ENCODE results near the gene TTPAL.
A peak's percentile ranks its signal among the peaks of the same experiment; 100 is the strongest.

TTPAL gene

DNA sequence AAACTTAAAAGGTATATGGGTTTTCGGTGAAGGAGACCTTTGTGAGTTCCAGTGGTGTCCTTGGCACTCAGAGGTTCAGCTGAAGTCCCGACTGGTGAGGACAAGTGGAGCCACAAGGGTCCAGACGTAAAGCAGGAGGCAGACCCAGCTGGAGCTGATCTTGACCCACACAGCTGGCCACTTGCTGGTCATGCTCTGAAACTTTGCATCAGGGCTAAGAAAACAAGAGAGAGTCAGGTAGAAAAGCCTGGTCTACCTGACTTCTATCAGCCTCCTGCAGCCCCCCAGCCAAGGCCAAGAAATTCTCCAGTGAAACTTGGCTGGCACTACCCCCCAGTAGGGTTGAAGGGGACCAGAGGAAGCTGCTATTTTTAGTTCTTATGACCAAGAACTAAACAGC lies 24.5 kb downstream of the TTPAL start:
- no peak for DNase-seq

DNA sequence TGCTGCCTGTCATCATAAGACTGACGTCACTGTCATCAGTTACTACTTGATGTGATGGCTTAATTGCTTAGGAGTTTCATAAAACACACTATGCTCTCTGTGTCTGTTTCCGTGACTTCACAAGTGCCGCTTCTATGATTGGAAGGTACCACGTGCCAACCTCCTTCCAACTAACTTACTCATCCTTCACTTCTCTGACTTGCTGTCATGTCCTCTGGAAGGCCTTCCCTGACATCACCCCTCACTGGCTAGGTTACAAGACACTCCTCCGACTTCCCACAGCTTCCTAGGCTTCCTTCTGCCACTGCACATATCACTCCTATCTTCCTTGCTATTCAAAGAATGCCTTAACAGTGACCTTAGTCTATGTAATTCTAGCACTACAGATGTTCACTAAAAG lies 25.8 kb downstream of the TTPAL start:
- DNase-seq: no peak

DNA sequence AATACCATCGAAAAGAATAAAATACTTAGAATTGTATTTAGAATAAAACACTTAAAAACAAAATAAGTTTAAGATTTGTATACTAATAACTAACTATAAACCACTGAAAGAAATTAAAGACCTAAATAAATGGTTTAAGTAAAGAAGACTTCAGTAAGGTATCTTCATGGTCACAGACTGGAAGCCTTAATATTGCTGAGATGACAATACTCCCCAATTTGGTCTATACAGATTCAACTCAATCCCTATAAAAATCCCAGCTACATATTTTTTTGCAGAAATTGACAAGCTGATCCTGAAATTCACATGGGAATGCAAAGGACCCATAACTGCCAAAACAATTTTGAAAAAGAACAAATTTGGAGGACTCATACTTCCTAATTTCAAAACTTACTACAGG lies 27.3 kb downstream of the TTPAL start:
- no peak for DNase-seq

DNA sequence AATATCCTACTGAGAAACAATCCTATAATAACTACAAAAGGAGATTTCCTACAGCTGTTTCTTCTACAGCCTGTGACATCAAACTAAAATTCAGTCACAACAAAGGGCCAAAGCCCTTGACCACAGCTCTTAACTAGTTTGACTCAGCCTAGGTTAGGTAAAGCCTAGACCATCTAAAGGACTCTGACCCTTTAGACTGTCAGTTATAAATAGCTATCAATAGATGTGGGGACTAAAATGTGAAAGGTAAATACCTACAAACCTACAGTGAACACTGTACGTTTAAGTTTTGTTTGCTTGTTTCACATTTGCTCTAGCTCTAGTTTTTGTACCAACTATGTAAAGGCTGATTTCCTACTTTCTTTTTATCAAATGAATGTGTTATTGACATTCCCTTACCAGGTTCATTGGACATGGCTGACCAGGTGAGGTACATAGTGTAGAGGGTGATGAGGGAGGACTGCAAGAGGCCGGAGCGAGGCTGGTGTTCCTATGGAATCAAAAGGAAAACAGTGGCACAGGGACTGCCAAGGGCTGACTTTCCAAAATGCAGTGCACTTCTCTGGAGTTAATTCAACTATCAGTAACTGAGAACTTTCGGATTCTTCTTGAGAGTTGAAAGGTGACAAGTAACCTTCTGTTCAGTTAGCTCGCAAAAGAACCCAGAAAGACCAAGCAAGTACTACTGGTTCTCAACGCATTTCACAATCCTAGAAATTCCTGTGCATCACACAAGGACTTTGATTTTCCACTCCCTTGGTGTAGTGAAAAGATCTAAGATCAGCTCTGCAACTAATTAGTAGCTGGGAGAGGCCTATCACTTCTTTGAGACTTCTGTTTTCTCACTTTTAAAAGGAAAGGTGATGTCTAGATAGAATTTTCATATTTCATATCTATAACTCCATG lies 29.0 kb downstream of the TTPAL start:
- no peak for DNase-seq

DNA sequence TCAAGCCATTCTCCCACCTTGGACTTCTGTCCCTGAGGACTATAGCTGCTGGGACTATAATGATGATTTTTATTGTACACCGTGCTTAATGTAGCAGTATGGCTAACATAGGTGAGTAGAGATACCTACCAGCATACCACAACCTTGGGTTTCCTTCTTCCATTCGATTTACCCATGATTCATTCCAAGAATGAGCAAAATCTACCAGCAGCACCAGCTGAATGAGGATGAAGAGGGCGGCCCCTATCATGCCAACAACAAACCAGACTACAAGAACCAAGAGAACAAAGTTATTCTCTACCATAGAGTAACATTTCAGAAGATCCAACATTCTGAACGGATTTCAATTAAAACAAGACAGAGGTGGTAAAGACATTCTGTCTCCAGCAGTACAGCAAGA lies 34.1 kb downstream of the TTPAL start:
- DNase-seq: no peak

DNA sequence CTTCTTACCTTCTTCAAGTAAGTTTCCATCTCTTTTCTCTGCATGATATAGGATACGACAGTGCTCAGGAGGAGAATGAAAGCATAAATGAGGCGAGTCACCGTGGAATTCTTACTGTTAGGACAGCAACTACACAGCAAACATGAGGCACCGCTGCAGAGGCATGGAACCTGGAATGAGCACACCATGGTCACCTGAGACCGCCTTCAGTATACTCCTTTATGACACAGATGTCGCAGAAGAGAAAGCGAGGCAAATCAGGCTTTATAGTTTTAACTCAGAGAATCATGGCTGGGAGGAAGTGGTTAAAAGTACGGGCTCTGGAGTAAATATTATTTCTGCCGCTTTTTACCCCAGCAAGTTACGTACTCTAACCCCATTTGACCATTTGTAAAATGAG lies 38.2 kb downstream of the TTPAL start:
- no peak for DNase-seq

DNA sequence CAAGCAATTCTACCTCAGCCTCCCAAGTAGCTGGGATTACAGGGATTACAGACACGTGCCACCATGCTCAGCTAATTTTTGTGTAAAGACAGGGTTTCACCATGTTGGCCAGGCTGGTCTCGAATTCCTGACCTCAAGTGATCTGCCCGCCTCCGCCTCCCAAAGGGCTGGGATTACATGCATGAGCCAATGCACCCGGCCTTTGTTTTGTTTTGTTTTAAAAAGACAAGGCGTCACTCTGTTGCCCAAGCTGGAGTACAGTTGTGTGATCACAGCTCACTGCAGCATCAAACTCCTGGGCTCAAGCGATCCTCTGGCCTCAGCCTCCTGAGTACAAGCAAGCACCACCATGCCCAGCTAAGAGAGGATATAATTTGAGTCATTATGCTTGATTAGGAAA lies 40.8 kb downstream of the TTPAL start:
- DNase-seq: no peak

DNA sequence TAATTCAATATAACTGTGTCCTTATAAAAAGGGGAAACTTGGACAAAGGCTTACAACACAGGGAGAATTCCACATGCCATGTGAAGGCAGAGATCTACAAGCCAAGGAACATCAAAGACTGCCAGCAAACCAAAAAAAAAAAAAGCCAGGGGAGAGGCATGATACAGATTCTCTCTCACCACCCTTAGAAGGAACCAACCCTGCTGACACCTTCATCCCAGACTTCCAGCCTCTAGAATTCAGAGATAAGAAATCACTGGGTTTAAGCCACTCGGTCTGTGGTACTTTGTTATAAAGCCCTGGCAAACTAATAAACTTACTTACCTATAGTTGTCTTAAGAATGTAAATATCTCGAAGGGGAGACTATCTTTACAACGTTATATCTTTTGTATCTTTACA lies 41.8 kb downstream of the TTPAL start:
- no peak for DNase-seq

DNA sequence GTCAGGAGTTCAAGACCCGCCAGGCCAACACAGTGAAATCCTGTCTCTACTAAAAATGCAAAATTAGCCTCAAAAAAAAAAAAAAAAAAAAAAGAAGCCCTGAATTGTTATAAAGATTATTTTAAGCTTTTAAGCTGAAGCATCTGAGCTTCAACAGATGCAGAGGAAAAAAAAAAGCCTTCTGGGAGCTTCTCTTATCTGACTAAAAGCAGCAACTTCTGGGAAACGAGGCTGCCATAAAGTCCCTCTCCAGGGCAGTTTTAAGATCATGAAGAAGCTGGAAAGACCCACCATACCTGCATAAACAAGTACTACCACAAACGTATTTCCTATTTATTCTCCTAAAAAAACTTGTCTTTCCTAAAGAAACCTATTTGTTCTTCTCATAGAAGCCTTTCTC lies 42.6 kb downstream of the TTPAL start:
- no peak for DNase-seq

DNA sequence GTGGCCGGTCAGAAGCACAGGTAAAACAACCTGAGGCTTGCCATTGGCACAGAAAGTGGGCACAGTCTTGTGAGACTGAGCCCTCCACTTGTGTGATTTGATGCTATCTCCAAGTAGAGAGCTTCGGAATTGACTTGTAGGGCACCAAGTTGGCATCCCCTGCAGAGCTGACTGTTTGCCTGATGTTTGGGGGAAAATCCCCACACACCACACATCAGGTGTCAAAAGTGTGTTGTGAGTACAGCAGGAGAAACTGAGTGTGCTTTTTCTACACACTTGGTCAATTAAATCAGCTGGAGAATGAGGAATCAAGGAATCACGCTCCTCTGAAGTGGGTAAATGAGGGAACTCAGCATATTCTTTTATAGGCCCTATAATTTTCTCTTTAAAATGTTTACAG lies 45.2 kb downstream of the TTPAL start:
- no peak for DNase-seq

DNA sequence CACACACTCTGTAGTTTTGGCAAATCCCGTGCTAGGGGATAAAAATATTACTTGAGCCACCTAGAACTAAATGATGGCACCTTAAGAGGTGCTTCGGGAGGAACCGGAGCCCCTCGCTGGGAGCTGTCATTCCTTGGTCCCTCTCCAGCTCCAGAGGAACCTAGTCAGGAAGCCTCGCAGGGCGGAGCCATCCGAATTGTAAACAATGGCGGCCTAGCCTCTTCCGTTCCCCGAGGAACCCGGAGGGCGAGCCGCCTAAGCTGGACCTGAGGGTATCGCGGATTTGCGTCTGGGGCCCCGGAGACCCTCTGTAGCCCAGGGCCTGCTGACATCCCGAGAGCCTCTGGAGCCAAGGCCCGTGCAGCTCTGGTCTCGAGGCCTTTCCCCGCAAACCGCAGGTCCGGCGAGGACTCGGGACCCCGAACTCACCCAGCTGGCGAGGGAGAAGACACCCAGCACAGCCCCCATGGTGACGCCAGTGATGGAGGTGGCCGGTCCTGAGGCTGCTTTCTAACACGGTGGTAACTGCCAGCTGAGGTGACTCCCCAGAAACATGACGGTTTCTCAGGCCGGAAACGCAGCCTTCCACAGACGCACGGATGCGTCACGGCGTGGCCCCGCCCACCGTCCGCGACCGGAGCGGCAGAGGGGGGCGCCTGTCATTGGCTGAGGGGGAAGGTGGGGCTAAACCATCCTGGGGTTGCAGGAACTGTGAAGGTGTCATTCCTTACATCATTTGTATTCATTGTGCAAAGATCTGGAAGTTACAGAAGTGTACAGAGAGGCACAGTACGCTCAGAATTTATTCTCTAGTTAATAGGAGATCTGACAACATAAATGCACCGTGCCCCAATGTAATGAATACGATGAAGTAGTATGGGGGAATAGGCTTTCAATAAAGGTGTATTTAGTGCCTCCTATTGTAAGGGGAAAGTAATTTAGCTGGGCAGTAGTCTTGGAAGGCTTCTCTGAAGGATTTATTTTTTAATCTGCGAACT lies 46.1 kb downstream of the TTPAL start, which contains the start of gene SERINC3:
Gene SERINC3 (minus strand): TSS at position 587 of the 998 bp plus-strand sequence. CDS start 119 bp downstream, at position 468.
- peak; percentile 77 for DNase-seq

DNA sequence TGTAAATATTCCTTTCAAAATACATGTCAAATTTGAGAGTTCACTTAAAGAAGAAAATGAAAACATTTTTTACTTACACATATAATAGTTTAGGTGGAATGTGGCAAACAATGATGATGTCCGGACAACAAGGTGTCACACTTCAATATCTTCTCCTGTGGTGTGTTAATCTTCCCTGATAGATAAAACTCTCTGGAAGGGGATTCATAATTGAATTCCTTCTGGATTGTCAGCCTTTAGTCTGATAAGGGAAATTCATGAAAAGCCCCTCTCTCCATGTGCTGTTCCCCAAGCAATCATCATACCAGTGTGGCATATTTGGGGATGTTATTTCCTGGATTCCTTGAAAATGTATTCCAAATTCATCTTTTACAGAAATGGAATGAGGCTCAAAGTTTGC lies 47.2 kb downstream of the TTPAL start:
- DNase-seq: no peak

DNA sequence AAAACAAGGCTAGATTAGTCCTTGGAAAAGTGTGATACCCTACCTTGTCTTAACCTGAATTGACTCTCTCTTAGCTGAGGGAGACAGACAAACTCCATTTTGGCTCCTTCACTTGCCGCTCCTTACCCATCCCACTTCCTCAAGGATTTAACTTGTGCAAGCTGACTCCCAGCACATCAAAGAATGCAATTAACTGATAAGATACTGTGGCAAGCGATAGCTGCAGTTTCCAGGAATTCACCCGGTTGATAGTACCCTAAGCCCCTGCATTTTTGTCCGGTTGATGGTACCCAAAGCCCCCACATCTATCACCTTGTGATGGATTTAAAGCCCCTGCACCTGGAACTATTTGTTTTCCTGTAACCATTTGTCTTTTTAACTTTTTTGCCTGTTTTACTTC lies 48.1 kb downstream of the TTPAL start:
- DNase-seq: no peak

DNA sequence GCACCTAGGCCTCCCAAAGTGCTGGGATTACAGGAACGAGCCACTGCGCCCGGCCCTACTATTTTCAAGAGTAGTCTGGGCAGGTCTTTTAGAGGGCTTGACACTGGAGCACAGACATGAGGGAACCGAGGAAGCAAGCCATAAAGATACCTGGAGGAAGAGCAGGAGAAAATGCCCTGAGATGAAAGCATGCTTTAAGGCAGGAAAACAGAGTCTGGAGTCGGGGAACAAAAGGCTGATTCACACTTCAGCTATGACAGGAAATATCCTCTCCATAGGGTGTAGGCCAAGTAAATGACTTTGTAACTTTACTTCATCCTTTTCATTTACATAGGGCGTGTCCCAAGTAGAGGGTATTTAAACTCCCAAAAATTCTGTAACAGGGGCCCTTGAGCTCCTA lies 50.5 kb downstream of the TTPAL start:
- no peak for DNase-seq

DNA sequence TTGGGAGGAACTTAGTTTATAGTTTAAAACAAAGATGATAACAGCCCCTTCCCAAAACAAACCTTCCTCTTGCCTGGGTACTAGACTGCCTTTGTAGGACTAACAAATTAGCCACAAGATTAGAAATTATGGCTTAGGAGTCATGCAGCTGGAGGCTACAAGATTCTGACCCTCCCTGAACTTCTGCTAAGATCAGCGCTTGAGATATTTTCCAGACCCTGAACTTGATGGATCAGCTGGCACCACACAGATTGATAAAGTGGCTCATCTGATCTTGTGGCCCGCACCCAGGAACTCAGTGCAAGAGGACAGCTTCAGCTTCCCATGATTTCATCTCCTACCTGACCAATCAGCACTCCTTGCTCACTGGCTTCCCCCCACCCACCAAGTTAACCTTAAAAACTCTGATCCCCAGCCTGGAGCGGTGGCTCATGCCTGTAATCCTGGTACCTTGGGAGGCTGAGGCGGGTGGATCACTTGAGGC lies 52.1 kb downstream of the TTPAL start:
- no peak for DNase-seq

DNA sequence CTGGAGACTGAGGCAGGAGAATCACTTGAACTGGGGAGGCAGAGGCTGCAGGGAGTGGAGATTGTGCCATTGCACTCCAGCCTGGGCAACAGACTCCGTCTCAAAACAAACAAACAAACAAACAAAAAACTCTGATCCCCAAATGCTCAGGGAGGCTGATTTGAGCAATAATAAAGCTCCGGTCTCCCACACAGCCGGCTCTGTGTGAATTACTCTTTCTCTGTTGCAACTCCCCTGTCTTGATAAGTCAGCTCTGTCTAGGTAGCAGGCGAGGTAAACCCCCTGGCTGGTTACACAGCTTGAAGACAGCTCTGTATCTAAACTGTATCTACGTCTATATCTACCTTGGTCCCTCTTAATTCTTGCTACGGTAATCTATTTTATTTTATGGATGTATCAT lies 52.6 kb downstream of the TTPAL start:
- DNase-seq: no peak

DNA sequence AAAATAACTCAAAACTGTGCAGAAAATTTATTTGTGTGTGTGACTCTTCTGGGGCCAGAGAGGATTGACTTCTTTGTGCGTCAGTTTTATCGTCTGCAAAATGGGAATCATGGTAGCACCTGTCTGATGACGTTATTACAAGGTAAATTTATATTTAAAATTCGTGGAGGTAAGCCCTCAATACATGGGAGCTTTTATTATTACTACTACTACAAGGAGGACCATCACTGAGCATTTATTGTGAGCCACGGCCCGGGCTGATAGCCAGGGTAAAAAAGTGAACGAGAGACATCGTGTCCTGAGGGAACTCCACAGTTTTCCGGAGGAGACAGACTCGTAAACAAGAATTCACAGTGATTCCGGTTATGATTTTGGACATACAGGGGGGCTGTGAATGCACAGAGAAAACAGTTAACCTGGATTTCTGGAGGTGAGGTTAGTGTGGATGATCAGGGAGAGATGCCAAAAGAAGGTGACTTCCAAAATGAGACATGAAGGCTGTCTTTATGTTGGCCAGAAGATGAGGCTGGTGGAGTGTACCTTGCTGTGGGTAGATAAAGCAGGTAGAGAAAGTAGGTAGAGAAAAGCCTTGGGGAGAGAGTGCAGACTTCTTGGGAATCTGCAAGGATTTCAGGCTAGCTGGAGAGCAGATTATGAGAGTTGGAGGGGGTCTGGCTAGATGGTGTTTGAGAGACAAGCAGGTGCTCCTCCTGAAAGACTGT lies 56.7 kb downstream of the TTPAL start:
- no peak for DNase-seq

DNA sequence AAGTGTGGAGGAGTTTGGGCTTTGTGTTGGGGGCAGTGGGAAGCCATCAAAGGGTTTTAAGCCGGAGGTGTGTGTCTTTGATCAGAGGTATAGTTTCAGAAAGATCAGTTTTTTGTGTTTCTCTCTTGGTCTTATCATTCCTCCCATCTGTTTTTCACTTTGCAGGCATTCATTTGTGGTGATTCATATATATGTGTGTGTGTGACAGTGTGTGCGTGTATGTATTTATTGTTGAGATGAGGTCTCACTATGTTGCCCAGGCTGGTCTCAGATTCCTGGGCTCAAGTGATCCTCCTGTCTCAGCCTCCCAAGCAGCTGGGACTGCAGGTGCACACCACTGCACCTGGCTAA lies 57.3 kb downstream of the TTPAL start:
- no peak for DNase-seq

DNA sequence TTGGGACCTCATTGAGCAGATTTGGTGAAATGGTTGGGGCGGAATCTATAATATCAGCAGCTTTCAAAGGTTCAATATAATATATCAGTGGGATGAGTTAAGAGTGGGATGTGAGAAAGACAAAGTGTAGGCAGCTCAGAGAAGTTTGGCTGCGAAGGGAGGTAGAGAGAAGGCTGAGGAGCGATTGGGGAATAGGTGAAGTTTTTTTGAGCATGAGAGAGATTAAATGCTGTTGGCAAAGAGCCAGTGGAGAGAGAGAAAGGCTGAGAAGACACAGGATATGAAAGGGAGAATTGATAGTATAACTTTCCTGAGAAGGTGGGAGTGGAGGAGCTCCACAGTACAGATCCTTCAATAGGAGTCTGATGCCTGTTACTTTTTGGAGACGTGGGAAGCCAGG lies 58.3 kb downstream of the TTPAL start:
- no peak for DNase-seq

DNA sequence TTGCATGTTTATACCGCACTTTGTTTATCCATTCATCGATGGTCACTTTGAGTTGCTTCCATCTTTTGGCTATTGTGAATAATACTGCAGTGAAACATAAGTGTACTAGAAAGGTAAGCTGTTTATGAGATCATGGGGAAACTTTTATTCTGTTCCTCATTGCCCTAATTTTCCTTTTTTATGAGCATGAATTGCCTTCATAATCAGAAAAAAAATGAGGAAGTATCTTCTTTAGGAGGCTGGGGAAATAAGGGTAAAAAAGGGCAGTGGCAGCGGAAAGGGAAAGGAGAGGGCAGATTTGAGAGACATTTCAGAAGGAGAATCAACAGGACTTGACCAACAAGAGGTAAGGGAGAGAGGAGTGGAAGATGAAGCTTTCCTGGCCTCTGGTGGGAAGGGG lies 60.5 kb downstream of the TTPAL start:
- DNase-seq: no peak

DNA sequence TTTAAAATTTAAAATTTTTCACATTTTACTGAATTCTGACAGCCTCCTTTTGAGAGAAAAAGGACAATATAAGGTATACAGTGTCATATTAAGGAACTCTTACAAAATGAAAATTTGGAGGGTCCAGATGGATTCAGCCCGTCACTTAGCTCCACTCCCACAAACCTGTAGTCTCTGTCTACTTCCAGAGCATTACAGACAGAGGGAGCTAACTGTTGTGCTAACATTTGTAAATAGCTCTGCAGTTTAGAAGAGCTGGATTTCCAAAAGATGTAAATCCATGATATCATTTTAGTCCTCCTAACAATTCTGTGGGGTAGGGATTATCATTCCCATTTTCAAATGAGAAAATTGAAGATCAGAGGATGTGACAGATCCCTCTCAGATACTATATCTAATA lies 62.3 kb downstream of the TTPAL start:
- DNase-seq: no peak

DNA sequence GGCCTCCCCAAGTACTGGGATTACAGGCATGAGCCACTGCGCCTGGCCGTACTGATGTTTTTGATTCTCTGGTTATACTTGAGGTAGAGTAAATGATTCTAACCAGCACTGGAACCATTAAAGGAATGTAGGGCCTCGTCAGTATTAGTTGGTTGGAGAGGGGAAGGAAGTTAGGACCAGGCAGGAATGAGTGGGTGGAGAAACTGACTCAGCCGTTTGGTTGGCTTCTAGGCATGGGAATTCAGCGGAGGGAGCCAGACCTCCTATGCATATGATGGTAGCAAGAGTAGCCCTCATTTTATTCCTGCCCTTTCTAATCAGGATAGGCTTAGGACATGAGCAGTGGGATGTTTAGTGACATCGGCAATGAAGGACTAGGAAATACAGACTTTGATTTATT lies 65.2 kb downstream of the TTPAL start:
- DNase-seq: no peak

DNA sequence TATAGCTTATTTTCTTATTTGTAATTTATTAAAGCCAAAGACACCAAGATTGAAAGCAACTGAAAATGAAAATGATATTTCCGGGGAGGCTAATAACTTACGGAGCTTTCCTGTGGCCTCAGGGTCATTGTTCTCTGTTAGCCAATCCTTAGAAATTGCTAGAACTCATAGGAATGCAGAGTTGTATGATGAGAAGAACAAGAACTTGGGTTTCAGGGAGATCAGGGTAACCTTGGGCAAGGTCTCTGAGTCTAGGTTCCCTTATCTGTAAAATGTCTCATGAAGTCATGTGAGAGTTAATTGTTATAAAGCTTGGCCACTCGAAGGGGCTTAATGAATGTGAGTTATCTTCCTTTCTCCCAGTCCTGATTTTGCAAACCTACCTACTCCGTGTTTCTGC lies 66.3 kb downstream of the TTPAL start:
- DNase-seq: no peak
